Epithelial cell of proximal tubule (primary cell): ENCODE data around the gene NKIRAS2. TPM values are rescaled to one million over a fixed set of nuclear protein-coding genes. Genes with fewer than 3 reads are reported as not detected.

Source experiments
- DNase-seq: peaks from one replicate; pipeline ENCODE4 v3.0.0-alpha.2; 2011; ENCODE audit warnings: low read depth
- H3K4me3 ChIP-seq: 2 replicates; pipeline ENCODE4 v1.5.1; 2011; ENCODE audit warnings: low read depth, mild to moderate bottlenecking, low read length
- total RNA-seq: library from RNA; depleted of rRNA; stranded (reverse); fragments of >200 nt; gene quantifications from 2 replicates; pipeline ENCODE4 v1.2.3, GENCODE V29; 2015
- TF ChIP-seq, protein P1 (sequence below): conservative IDR thresholded peaks from 2 replicates; pipeline ENCODE4 v1.5.1; 2012; ENCODE audit warnings: low read depth, mild to moderate bottlenecking, low read length

The NKIRAS2 gene
- total RNA-seq, 1 donor from 2014 or later = 37.7 TPM

- no peak for DNase-seq
- TF ChIP-seq, protein P1, sequence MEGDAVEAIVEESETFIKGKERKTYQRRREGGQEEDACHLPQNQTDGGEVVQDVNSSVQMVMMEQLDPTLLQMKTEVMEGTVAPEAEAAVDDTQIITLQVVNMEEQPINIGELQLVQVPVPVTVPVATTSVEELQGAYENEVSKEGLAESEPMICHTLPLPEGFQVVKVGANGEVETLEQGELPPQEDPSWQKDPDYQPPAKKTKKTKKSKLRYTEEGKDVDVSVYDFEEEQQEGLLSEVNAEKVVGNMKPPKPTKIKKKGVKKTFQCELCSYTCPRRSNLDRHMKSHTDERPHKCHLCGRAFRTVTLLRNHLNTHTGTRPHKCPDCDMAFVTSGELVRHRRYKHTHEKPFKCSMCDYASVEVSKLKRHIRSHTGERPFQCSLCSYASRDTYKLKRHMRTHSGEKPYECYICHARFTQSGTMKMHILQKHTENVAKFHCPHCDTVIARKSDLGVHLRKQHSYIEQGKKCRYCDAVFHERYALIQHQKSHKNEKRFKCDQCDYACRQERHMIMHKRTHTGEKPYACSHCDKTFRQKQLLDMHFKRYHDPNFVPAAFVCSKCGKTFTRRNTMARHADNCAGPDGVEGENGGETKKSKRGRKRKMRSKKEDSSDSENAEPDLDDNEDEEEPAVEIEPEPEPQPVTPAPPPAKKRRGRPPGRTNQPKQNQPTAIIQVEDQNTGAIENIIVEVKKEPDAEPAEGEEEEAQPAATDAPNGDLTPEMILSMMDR = no peak
- H3K4me3 ChIP-seq = no peak overlapping the region
Observed at GRCh38 chr17:42039794-42040763, 20.2 kb downstream of the NKIRAS2 start.

DNA sequence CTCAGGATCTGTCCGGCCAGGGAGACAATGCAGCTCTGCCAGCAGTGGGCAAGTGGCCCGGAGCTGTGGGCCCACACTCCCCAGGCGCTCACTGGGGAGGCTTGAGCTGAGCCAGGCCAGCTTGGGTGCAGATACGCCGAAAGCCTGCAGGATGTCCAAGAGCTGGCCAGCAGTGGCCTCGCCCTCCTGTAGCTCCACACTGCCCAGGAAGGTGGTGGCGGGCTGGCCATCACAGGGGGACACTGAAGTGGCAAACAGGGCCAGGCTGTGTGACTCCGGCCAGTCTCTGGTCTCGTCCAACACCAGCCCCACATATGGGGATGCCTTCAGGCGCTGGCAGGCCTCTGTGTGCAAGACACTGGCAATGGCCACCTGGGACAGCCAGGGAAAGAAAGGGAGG, 20.9 kb downstream of the NKIRAS2 start:
- no peak for DNase-seq
- TF ChIP-seq, protein P1 = no peak
- H3K4me3 ChIP-seq = no peak overlapping the region

DNA sequence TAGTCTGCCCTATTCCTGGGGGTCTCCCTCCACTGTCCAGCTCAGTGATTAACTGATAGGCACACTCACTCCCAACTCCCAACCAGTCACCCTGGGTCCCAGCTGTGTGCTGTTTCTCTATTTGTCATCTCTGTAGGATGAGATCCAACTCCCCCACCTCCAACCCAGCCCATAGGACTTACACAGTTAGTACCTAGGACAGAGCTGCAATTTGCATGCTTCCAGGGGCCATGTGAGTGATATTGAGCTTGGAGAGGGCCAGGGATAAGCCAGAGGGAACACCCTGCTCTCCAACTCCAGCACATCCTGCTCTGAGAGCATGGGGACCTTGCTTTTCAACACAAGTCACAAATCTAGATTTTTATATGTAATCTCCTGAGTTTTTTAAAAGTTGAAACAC, 21.7 kb downstream of the NKIRAS2 start:
- DNase-seq = no peak
- H3K4me3 ChIP-seq = no peak overlapping the region
- TF ChIP-seq, protein P1 = no peak

GRCh38 chr17:42042598-42043319, 22.9 kb downstream of the NKIRAS2 start:
- DNase-seq = no peak
- TF ChIP-seq, protein P1 = no peak
- no peak overlapping the region for H3K4me3 ChIP-seq

- TF ChIP-seq, protein P1 = no peak
- no peak overlapping the region for H3K4me3 ChIP-seq
- no peak for DNase-seq
Observed at GRCh38 chr17:42045719-42046118, 25.8 kb downstream of the NKIRAS2 start.

DNA sequence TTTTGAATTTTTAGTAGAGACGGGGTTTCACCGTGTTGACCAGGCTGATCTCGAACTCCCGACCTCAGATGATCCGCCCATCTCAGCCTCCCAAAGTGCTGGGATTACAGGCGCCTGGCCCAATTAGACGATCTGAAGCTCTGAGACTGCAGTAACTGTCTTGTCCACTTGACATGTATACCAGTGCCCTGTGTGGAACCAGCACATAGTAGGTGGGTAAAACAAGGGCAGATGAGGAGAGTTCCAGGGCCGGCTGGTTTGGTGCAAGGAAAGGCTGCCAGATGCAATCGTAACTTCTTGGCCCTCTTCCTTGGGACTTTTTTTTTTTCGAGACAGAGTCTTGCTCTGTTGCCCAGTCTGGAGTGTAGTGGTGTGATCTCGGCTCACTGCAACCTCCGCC, 27.5 kb downstream of the NKIRAS2 start:
- no peak for DNase-seq
- H3K4me3 ChIP-seq = no peak overlapping the region
- TF ChIP-seq, protein P1 = no peak
